H1 (cell line): ENCODE measurements around the gene HNF4A. TPM values are rescaled to one million over a fixed set of nuclear protein-coding genes. Genes with fewer than 3 reads are reported as not detected.

Experiments
- CTCF ChIA-PET: fragments of 300-600 bp; sonication (Branson Sonifier 250); formaldehyde crosslinking; loops from one replicate; lab custom pipeline; 2021; ENCODE audit not compliant: partially characterized antibody; lab: Charles Lee
- POLR2A ChIA-PET: fragments of 300-600 bp; sonication (Branson Sonifier 250); formaldehyde crosslinking; loops from one replicate; lab custom pipeline; 2021; ENCODE audit warnings: inconsistent platforms; ENCODE audit not compliant: partially characterized antibody; lab: Charles Lee
- DNase-seq, 2 experiments: peaks; one replicate each; pipeline versions ENCODE4 v3.0.0 to v3.0.0-alpha.2; 2010 to 2022; ENCODE audit warnings: low spot score in 2 of 2, low read depth in 1 of 2, mixed read lengths in 1 of 2
- FAIRE-seq: peaks from 2 replicates; lab custom pipeline; 2011; peaks lifted over from hg19 to GRCh38; lab: Jason Lieb, UNC
- H2AFZ ChIP-seq: 2 replicates; pipeline ENCODE4 v1.8.1; 2012; ENCODE audit warnings: low read length, inconsistent platforms
- H2AK5ac ChIP-seq: 2 replicates; pipeline ENCODE4 v1.6.1; 2013; ENCODE audit warnings: low read depth, low read length
- H2BK120ac ChIP-seq: replicated peaks from 2 replicates; pipeline ENCODE3; 2013; ENCODE audit warnings: low read depth, low read length, inconsistent platforms
- H2BK12ac ChIP-seq: 2 replicates; pipeline ENCODE4 v1.6.1; 2013; ENCODE audit warnings: low read depth, low read length
- H2BK15ac ChIP-seq: 2 replicates; pipeline ENCODE4 v1.6.1; 2013; ENCODE audit warnings: low read length
- H2BK20ac ChIP-seq: 2 replicates; pipeline ENCODE4 v1.6.1; 2013; ENCODE audit warnings: low read length
- H2BK5ac ChIP-seq: 2 replicates; pipeline ENCODE4 v1.6.1; 2013; ENCODE audit warnings: low read depth, low read length
- H3K14ac ChIP-seq: 2 replicates; pipeline ENCODE4 v1.6.1; 2013; ENCODE audit warnings: inconsistent platforms; ENCODE audit not compliant: insufficient read length
- H3K18ac ChIP-seq: 2 replicates; pipeline ENCODE4 v1.6.1; 2013; ENCODE audit warnings: low read length; ENCODE audit errors: extremely low read depth
- H3K23ac ChIP-seq: 2 replicates; pipeline ENCODE4 v1.6.1; 2013; ENCODE audit warnings: inconsistent platforms; ENCODE audit not compliant: insufficient read length
- H3K23me2 ChIP-seq: 2 replicates; pipeline ENCODE4 v1.6.1; 2013; ENCODE audit warnings: low read depth, low read length
- H3K27ac ChIP-seq: 2 replicates; pipeline ENCODE4 v1.6.1; 2011; ENCODE audit warnings: low read depth, low read length, inconsistent platforms
- H3K27me3 ChIP-seq, 4 experiments: replicated peaks in 1 of 4; 1 replicate in 1 of 4; 2 replicates in 3 of 4; pipeline versions ENCODE4 v1.6.1 to v1.8.1; 2011 to 2013; ENCODE audit warnings: low read length in 3 of 4, mild to moderate bottlenecking in 3 of 4, inconsistent platforms in 2 of 4, mixed read lengths in 2 of 4, moderate library complexity in 1 of 4; ENCODE audit not compliant: control insufficient read depth in 3 of 4, insufficient read depth in 3 of 4; ENCODE audit errors: extremely low read depth in 1 of 4
- H3K36me3 ChIP-seq, 4 experiments: 2 replicates each; pipeline versions ENCODE4 v1.6.1 to v1.8.1; 2011 to 2013; ENCODE audit warnings: mild to moderate bottlenecking in 4 of 4, low read length in 3 of 4, moderate library complexity in 2 of 4, control low read depth in 1 of 4, inconsistent platforms in 1 of 4; ENCODE audit not compliant: insufficient read depth in 4 of 4, control insufficient read depth in 2 of 4
- H3K4ac ChIP-seq: replicated peaks from 2 replicates; pipeline ENCODE3; 2013; ENCODE audit warnings: low read length, low read depth, mixed read lengths, inconsistent platforms; ENCODE audit not compliant: insufficient read length
- H3K4me1 ChIP-seq, 4 experiments: replicated peaks in 1 of 4; 1 replicate in 1 of 4; 2 replicates in 3 of 4; pipeline versions ENCODE4 v1.6.1 to v1.8.1; 2011 to 2013; ENCODE audit warnings: low read length in 3 of 4, inconsistent platforms in 2 of 4, mixed read lengths in 1 of 4; ENCODE audit not compliant: insufficient read depth in 4 of 4, control insufficient read depth in 3 of 4
- H3K4me2 ChIP-seq, 2 experiments: 2 replicates each; pipeline versions ENCODE4 v1.6.1 to v1.8.1; 2011 to 2013; ENCODE audit warnings: low read depth in 2 of 2, low read length in 2 of 2, control low read depth in 1 of 2, inconsistent platforms in 1 of 2, mild to moderate bottlenecking in 1 of 2; ENCODE audit not compliant: insufficient read depth in 1 of 2
- H3K4me3 ChIP-seq, 4 experiments: fragments of 200-600, 300-600 bp in 1 of 4; sonication (generic), shearing (Covaris generic), sonication (Bioruptor Twin) in 1 of 4; 2 replicates each; pipeline versions ENCODE4 v1.5.1 to v1.8.1; 2011 to 2016; ENCODE audit warnings: low read length in 4 of 4, low read depth in 3 of 4, control low read depth in 2 of 4, inconsistent platforms in 2 of 4, mild to moderate bottlenecking in 2 of 4, mixed read lengths in 1 of 4, moderate library complexity in 1 of 4; ENCODE audit not compliant: insufficient read depth in 2 of 4; ENCODE audit errors: extremely low read depth in 1 of 4
- H3K56ac ChIP-seq: replicated peaks from 2 replicates; pipeline ENCODE3; 2013; ENCODE audit warnings: low read depth, mild to moderate bottlenecking, mixed read lengths, low read length, inconsistent platforms; ENCODE audit not compliant: insufficient read length
- H3K79me1 ChIP-seq: 2 replicates; pipeline ENCODE4 v1.6.1; 2013; ENCODE audit warnings: low read depth, low read length, control low read depth
- H3K79me2 ChIP-seq, 2 experiments: 2 replicates each; pipeline versions ENCODE4 v1.6.1 to v1.8.1; 2012 to 2013; ENCODE audit warnings: low read length in 2 of 2, mild to moderate bottlenecking in 2 of 2, inconsistent platforms in 1 of 2; ENCODE audit not compliant: insufficient read depth in 2 of 2, control insufficient read depth in 1 of 2
- H3K9ac ChIP-seq, 4 experiments: replicated peaks in 1 of 4; 1 replicate in 1 of 4; 2 replicates in 3 of 4; pipeline versions ENCODE4 v1.6.1 to v1.8.1; 2011 to 2013; ENCODE audit warnings: low read depth in 3 of 4, low read length in 3 of 4, control low read depth in 2 of 4, mild to moderate bottlenecking in 2 of 4, moderate library complexity in 2 of 4, inconsistent platforms in 1 of 4; ENCODE audit errors: extremely low read depth in 1 of 4
- H3K9me3 ChIP-seq, 2 experiments: 2 replicates each; pipeline versions ENCODE4 v1.6.1 to v1.8.1; 2012 to 2013; ENCODE audit warnings: mild to moderate bottlenecking in 2 of 2, moderate library complexity in 2 of 2, control low read depth in 1 of 2, inconsistent platforms in 1 of 2, low read depth in 1 of 2, low read length in 1 of 2, mixed read lengths in 1 of 2; ENCODE audit not compliant: insufficient read depth in 2 of 2
- H4K20me1 ChIP-seq, 2 experiments: replicated peaks in 1 of 2; 2 replicates each; pipeline versions ENCODE3 to v1.8.1; 2011 to 2013; ENCODE audit warnings: inconsistent platforms in 2 of 2, low read length in 2 of 2, mild to moderate bottlenecking in 1 of 2; ENCODE audit not compliant: insufficient read depth in 2 of 2, control insufficient read depth in 1 of 2
- H4K5ac ChIP-seq: 2 replicates; pipeline ENCODE4 v1.6.1; 2013; ENCODE audit warnings: low read length, low read depth, mixed read lengths, inconsistent platforms; ENCODE audit not compliant: insufficient read length
- H4K8ac ChIP-seq: 2 replicates; pipeline ENCODE4 v1.8.0; 2013; ENCODE audit warnings: mild to moderate bottlenecking, moderate library complexity, low read length, inconsistent platforms; ENCODE audit not compliant: insufficient read depth; ENCODE audit errors: extremely low read depth
- H4K91ac ChIP-seq: replicated peaks from 2 replicates; pipeline ENCODE3; 2013; ENCODE audit warnings: low read length, mixed read lengths, inconsistent platforms; ENCODE audit not compliant: insufficient read length
- ATF3 ChIP-seq: IDR thresholded peaks from 2 replicates; pipeline ENCODE4 v1.6.1; 2011; ENCODE audit warnings: low read depth, mild to moderate bottlenecking, low read length; ENCODE audit not compliant: insufficient read depth
- JUN ChIP-seq: IDR thresholded peaks from 2 replicates; pipeline ENCODE4 v1.6.1; 2011; ENCODE audit warnings: low read depth, mild to moderate bottlenecking, improper control_type of control experiment, low read length
- KDM1A ChIP-seq: fragments of 200-600, 300-600 bp; sonication (generic); IDR thresholded peaks from 2 replicates; pipeline ENCODE4 v1.7.1; 2016; ENCODE audit warnings: mild to moderate bottlenecking, low read length, borderline replicate concordance
- KDM4A ChIP-seq: IDR thresholded peaks from one replicate; pipeline ENCODE4 v1.7.1; 2012; ENCODE audit warnings: low read depth, mild to moderate bottlenecking, moderate library complexity, low read length, inconsistent platforms; ENCODE audit not compliant: severe bottlenecking
- RXRA ChIP-seq: IDR thresholded peaks from 2 replicates; pipeline ENCODE4 v1.6.1; 2011; ENCODE audit warnings: low read depth, mild to moderate bottlenecking, low read length, moderate library complexity; ENCODE audit not compliant: insufficient read depth
- USF2 ChIP-seq: IDR thresholded peaks from 2 replicates; pipeline ENCODE4 v1.6.1; 2011; ENCODE audit warnings: low read length, improper control_type of control experiment
- WGBS, 2 experiments: shearing (Covaris generic) in 1 of 2; methylation state at CpG; one replicate each; pipeline versions ENCODE4 v1.1.6 to v1.1.7; 2013 to 2015; ENCODE audit warnings: low lambda C conversion rate in 2 of 2, mixed read lengths in 2 of 2, inconsistent platforms in 1 of 2, low coverage in 1 of 2, missing lambda C conversion rate in 1 of 2; ENCODE audit not compliant: insufficient replicate concordance in 2 of 2, insufficient coverage in 1 of 2, insufficient read length in 1 of 2; ENCODE audit errors: extremely low coverage in 1 of 2, missing lambda C conversion rate in 1 of 2; 5-methylcytosine and 5-hydroxymethylcytosine counted together
- polyA plus RNA-seq, 7 experiments: library from polyadenylated mRNA; depleted of rRNA in 3 of 7; stranded (reverse) in 5 of 7; unstranded in 2 of 7; fragments of >200 nt in 5 of 7; fragments of 200-250 nt in 2 of 7; gene quantifications; 1 replicate in 5 of 7; 2 replicates in 1 of 7; 4 replicates in 1 of 7; pipeline versions ENCODE4 v1.2.1 to v1.2.3, GENCODE V29; 2011 to 2013; ENCODE audit warnings: missing spikeins in 2 of 7, mixed read lengths in 2 of 7
- total RNA-seq: library from RNA; stranded (reverse); fragmentation: NEBNext Ultra II Directional; extraction: Animal tissue kit (Norgen Biotek cat#: 25700); gene quantifications from 2 replicates; pipeline ENCODE4 v1.2.1, GENCODE V29; 2021
- TF ChIP-seq, protein P1 (sequence below): IDR thresholded peaks from 2 replicates; pipeline ENCODE4 v1.6.1; 2012; ENCODE audit warnings: inconsistent platforms
- TF ChIP-seq, protein P2 (sequence below): IDR thresholded peaks from 2 replicates; pipeline ENCODE4 v1.6.1; 2012; ENCODE audit warnings: inconsistent platforms

HNF4A gene
- total and polyA plus RNA-seq, 2 of the 8 experiments (the other 6 are each of a cell fraction or from before 2014, with no cell fraction given) = 0.03 TPM; not detected in 1

DNA sequence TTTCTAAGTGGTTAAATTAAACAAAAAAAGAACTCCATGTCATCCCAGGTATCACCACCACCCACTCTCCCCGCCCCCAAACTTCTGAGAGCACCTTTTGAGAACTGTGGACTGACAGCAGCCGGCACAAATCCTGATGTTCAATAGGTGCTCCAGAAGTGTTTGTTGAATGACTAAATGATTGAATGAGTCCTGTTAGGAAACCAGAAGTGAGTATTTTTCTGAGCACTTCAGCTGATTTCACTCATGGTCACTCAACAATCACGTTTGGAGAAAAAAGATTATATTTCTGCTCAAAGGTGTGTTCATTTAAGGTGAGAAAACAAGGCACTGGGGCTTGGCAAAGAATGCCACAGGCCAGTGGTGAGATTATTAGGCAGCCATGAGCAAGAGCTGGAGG lies 6.2 kb upstream of the HNF4A start:
- H2BK120ac ChIP-seq = no peak overlapping the region
- ChIA-PET CTCF (interaction anchor here (0.6 kb wide), 1 partner anchor 11 kb away, joined by 3 read pairs; no protein-coding TSS in a partner anchor), POLR2A (interaction anchor here (0.5 kb wide), 1 partner anchor 114 kb away, joined by 3 read pairs; no protein-coding TSS in a partner anchor)
- no peak overlapping the region for H3K27ac ChIP-seq
- no peaks in the 10 kb centered on the region for H3K23me2 ChIP-seq
- 83% methylated on average over 3 of the region's 3 CpGs; no CpG with 5 or more reads in 1 of the 2 experiments for WGBS, 2 experiments
- no peak overlapping the region for H2AFZ ChIP-seq
- H3K4me1 ChIP-seq = peaks cover 0 to 6% (median 0%) of the 10 kb centered on the region in 4 experiments; a peak in 1 of 7 replicates
- no peak overlapping the region for H2BK12ac ChIP-seq
- H4K8ac ChIP-seq = no peak overlapping the region
- FAIRE-seq = no peak
- no peak for DNase-seq
- H4K5ac ChIP-seq = no peak overlapping the region
- no peaks in the 10 kb centered on the region for H3K79me2 ChIP-seq
- no peak overlapping the region for H3K18ac ChIP-seq
- no peak overlapping the region for H4K91ac ChIP-seq
- H2BK5ac ChIP-seq = no peak overlapping the region
- no peak overlapping the region for H3K4ac ChIP-seq
- peaks cover 0 to 3% (median 0%) of the 10 kb centered on the region in 4 experiments; a peak in 2 of 7 replicates for H3K27me3 ChIP-seq
- no peak overlapping the region for H2BK15ac ChIP-seq
- no peak overlapping the region for H3K56ac ChIP-seq
- H3K4me2 ChIP-seq = no peak overlapping the region
- H3K23ac ChIP-seq = no peak overlapping the region
- H3K36me3 ChIP-seq = no peaks in the 10 kb centered on the region
- no peaks in the 10 kb centered on the region for H3K9me3 ChIP-seq
- no peak overlapping the region for H2BK20ac ChIP-seq
- no peak overlapping the region for H3K9ac ChIP-seq
- no peaks in the 10 kb centered on the region for H4K20me1 ChIP-seq
- no peaks in the 10 kb centered on the region for H3K79me1 ChIP-seq
- H3K4me3 ChIP-seq = no peak overlapping the region
- H2AK5ac ChIP-seq = no peak overlapping the region
- H3K14ac ChIP-seq = no peak overlapping the region
- TF ChIP-seq ATF3 (no peak), KDM1A (no peak), KDM4A (no peak), JUN (no peak), RXRA (no peak), USF2 (no peak)
- TF ChIP-seq, protein P1, sequence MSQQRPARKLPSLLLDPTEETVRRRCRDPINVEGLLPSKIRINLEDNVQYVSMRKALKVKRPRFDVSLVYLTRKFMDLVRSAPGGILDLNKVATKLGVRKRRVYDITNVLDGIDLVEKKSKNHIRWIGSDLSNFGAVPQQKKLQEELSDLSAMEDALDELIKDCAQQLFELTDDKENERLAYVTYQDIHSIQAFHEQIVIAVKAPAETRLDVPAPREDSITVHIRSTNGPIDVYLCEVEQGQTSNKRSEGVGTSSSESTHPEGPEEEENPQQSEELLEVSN = no peak
- TF ChIP-seq, protein P2, sequence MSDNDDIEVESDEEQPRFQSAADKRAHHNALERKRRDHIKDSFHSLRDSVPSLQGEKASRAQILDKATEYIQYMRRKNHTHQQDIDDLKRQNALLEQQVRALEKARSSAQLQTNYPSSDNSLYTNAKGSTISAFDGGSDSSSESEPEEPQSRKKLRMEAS = no peak
